ENCODE measurements around the gene RAP2A.

DNA sequence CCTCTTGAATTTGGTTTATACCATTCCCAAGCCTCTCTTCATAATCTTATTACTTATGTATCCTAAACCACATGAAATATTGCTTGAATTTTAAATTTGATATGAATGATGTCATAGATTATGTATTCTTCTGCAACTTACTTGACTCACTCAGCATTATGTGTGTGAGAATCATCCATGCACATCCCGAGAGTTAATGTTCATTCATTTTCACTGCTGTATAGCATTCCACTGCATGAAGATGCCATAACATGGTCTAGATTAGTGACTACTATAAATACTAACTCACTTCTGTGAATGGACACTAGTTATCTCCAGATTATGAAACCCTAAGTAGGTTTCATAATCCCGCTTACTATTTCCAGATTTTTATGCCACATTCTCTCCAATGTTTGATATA lies 25.0 kb upstream of the RAP2A start:
- no peak for TF ChIP-seq ZFP36 (IDR thresholded peaks at IDR 0.05; ENCODE audit: low read depth, low read length, partially characterized antibody)
- TF ChIP-seq BRCA1 (IDR thresholded peaks at IDR 0.05) = no peak
- TF ChIP-seq BRCA1 (CRISPR knock-in tag; IDR thresholded peaks at IDR 0.05) = no peak
- TF ChIP-seq, protein P1, sequence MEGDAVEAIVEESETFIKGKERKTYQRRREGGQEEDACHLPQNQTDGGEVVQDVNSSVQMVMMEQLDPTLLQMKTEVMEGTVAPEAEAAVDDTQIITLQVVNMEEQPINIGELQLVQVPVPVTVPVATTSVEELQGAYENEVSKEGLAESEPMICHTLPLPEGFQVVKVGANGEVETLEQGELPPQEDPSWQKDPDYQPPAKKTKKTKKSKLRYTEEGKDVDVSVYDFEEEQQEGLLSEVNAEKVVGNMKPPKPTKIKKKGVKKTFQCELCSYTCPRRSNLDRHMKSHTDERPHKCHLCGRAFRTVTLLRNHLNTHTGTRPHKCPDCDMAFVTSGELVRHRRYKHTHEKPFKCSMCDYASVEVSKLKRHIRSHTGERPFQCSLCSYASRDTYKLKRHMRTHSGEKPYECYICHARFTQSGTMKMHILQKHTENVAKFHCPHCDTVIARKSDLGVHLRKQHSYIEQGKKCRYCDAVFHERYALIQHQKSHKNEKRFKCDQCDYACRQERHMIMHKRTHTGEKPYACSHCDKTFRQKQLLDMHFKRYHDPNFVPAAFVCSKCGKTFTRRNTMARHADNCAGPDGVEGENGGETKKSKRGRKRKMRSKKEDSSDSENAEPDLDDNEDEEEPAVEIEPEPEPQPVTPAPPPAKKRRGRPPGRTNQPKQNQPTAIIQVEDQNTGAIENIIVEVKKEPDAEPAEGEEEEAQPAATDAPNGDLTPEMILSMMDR (IDR thresholded peaks at IDR 0.05 in 2 of 3, conservative IDR thresholded peaks at IDR 0.05 in 1 of 3; ENCODE audit: insufficient read depth in 2 of 3, low read depth in 1 of 3, low read length in 3 of 3) = no peak
- no peak for TF ChIP-seq TCF7 (IDR thresholded peaks at IDR 0.05; ENCODE audit: borderline replicate concordance)
- no peak for TF ChIP-seq ZNF77 (CRISPR knock-in tag; IDR thresholded peaks at IDR 0.05)
- TF ChIP-seq POLR2AphosphoS5 (IDR thresholded peaks at IDR 0.05; ENCODE audit: control insufficient read depth, insufficient read depth, low read depth, low read length) = no peak
- TF ChIP-seq, protein P2, sequence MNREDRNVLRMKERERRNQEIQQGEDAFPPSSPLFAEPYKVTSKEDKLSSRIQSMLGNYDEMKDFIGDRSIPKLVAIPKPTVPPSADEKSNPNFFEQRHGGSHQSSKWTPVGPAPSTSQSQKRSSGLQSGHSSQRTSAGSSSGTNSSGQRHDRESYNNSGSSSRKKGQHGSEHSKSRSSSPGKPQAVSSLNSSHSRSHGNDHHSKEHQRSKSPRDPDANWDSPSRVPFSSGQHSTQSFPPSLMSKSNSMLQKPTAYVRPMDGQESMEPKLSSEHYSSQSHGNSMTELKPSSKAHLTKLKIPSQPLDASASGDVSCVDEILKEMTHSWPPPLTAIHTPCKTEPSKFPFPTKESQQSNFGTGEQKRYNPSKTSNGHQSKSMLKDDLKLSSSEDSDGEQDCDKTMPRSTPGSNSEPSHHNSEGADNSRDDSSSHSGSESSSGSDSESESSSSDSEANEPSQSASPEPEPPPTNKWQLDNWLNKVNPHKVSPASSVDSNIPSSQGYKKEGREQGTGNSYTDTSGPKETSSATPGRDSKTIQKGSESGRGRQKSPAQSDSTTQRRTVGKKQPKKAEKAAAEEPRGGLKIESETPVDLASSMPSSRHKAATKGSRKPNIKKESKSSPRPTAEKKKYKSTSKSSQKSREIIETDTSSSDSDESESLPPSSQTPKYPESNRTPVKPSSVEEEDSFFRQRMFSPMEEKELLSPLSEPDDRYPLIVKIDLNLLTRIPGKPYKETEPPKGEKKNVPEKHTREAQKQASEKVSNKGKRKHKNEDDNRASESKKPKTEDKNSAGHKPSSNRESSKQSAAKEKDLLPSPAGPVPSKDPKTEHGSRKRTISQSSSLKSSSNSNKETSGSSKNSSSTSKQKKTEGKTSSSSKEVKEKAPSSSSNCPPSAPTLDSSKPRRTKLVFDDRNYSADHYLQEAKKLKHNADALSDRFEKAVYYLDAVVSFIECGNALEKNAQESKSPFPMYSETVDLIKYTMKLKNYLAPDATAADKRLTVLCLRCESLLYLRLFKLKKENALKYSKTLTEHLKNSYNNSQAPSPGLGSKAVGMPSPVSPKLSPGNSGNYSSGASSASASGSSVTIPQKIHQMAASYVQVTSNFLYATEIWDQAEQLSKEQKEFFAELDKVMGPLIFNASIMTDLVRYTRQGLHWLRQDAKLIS (CRISPR knock-in tag; IDR thresholded peaks at IDR 0.05) = no peak
- TF ChIP-seq JUND (IDR thresholded peaks at IDR 0.05; ENCODE audit: borderline replicate concordance, low read depth, low read length) = no peak
- TF ChIP-seq JUND (tag; IDR thresholded peaks at IDR 0.05; ENCODE audit: borderline replicate concordance, low read depth, low read length) = no peak
- TF ChIP-seq CHD4 (IDR thresholded peaks at IDR 0.05; ENCODE audit: insufficient read depth, insufficient replicate concordance, low read depth, low read length, poor library complexity, severe bottlenecking) = no peak
- TF ChIP-seq, protein P3, sequence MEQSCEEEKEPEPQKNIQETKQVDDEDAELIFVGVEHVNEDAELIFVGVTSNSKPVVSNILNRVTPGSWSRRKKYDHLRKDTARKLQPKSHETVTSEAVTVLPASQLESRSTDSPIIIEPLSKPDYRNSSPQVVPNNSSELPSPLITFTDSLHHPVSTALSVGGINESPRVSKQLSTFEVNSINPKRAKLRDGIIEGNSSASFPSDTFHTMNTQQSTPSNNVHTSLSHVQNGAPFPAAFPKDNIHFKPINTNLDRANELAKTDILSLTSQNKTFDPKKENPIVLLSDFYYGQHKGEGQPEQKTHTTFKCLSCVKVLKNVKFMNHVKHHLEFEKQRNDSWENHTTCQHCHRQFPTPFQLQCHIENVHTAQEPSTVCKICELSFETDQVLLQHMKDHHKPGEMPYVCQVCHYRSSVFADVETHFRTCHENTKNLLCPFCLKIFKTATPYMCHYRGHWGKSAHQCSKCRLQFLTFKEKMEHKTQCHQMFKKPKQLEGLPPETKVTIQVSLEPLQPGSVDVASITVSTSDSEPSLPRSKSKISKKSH (CRISPR knock-in tag; IDR thresholded peaks at IDR 0.05) = no peak
- TF ChIP-seq NR2C2 (CRISPR knock-in tag; IDR thresholded peaks at IDR 0.05) = no peak
- no peak for TF ChIP-seq NR2C2 (tag; IDR thresholded peaks at IDR 0.05)
- TF ChIP-seq IFI16 (CRISPR knock-in tag; IDR thresholded peaks at IDR 0.05) = no peak
